Neural progenitor cell (in vitro differentiated cells): ENCODE results near the gene GCNA.

Source experiments
- CTCF ChIP-seq: fragments of 200-600 bp; sonication (generic); IDR thresholded peaks from 2 replicates; pipeline ENCODE4 v1.5.1; 2017; ENCODE audit warnings: antibody characterized with exemption, mild to moderate bottlenecking
- EZH2phosphoT487 ChIP-seq: fragments of 200-600 bp; sonication (generic); IDR thresholded peaks from 2 replicates; pipeline ENCODE4 v1.6.1; 2017; ENCODE audit warnings: antibody characterized with exemption

- TF ChIP-seq CTCF (no peak), EZH2phosphoT487 (no peak)
These were observed 60.2 kb downstream of the GCNA start for GRCh38 chrX:71638409-71638808.
